ENCODE data around the gene LPIN1. TPM values are rescaled to one million over a fixed set of nuclear protein-coding genes. Genes with fewer than 3 reads are reported as not detected.
"Not testable (repeated sequence)": the region's sequence is repeated elsewhere in the genome, so short reads cannot be mapped to it uniquely, and the experiment has no call there.

LPIN1 gene
- polyA plus RNA-seq, 1 donor from 2014 or later: 17.3 TPM

DNA sequence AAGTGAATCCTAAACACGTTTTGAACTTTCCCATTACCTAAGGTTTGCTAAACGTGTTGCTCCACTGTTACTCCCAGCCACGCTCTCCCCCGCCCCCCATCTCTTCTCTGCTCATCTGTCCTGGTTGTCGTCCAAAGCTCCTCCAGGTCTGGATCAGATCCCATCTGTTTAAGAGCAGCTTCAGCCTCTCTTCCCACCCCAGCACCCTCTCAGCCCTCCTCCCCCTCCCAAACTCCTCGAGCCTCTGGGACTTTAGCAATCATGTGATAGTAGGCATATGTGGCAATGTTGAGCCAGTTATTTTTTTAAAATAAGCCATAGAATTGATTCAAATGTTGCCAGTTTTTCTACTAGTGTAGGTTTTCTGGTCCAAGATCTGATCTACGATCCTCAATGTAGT is 20.0 kb upstream of the LPIN1 start:
- no peaks in the 10 kb centered on the region for H3K36me3 Mint-ChIP-seq
- H3K27ac Mint-ChIP-seq: no peak overlapping the region
- peaks cover 0 to 3% (median 0%) of the 10 kb centered on the region in 3 donors for H3K9me3 Mint-ChIP-seq
- H3K4me3 Mint-ChIP-seq: no peak overlapping the region
- H3K27me3 Mint-ChIP-seq: peaks cover 13% of the 10 kb centered on the region
- peaks cover 0 to 1% (median 0%) of the 10 kb centered on the region in 3 donors for H3K4me1 Mint-ChIP-seq

DNA sequence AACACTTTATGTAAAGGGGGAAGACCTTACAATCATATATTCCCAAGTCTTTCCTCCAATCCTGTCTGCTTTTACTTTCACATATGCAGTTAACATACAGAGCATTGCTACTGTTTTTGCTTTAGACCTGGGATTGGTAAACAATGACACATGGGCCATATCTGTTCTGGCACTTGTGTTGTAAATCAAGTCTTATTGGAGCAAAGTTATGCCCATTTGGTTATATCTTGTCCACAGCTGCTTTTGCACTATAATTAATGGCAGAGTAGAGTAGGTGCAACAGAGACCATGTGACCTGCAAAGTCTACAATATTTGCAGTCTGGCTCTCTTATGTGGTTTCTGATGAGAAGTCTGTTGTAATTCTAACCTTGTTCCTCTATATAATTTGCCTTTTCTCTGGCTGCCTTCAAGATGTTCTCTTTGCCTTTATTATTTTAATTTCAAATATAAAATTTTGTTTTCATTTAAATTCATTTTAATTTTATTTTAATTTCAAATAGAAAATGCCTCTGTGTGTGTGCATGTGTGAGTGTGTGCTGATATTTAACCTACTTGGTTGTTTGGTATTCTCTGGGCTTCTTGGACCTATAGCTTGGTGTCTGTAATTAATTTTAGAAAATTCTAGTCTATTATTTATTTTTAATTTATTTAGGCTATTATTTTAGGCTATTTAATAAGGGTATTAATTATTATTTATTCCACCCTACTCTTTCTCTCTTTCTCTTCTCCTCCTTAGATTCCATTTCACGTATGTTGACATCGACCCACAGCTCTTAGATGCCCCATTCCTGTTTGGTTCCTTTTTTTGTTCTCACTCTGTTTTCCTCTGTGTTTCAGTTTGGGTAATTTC is 16.8 kb upstream of the LPIN1 start:
- Mint-ChIP-seq H3K27me3 (peaks cover 9% of the 10 kb centered on the region), H3K9me3 (peaks cover 0 to 3% (median 0%) of the 10 kb centered on the region in 3 donors), H3K4me1 (peaks cover 0 to 1% (median 0%) of the 10 kb centered on the region in 3 donors), H3K4me3 (no peak overlapping the region), H3K27ac (no peak overlapping the region), H3K36me3 (no peaks in the 10 kb centered on the region)

DNA sequence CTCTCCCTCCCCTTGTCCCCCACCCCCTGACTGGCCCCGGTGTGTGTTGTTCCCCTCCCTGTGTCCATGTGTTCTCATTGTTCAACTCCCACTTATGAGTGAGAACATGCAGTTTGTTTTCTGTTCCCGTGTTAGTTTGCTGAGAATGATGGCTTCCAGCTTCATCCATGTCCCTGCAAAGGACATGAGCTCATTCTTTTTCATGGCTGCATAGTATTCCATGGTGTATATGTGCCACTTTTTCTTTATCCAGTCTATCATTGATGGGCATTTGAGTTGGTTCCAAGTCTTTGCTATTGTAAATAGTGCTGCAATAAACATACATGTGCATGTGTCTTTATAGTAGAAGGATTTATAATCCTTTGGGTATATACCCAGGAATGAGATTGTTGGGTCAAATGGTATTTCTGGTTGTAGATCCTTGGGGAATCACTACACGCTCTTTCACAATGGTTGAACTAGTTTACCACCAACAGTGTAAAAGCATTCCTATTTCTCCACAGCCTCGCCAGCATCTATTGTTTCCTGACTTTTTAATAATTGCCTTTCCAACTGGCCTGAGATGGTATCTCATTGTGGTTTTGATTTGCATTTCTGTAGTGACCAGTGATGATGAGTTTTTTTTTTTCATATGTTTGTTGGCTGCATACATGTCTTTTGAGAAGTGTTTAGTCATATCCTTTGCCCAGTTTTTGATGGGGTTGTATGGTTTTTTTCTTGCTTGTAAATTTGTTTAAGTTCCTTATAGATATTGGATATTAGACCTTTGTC is 15.0 kb upstream of the LPIN1 start:
- H3K4me3 Mint-ChIP-seq: not testable (repeated sequence)

DNA sequence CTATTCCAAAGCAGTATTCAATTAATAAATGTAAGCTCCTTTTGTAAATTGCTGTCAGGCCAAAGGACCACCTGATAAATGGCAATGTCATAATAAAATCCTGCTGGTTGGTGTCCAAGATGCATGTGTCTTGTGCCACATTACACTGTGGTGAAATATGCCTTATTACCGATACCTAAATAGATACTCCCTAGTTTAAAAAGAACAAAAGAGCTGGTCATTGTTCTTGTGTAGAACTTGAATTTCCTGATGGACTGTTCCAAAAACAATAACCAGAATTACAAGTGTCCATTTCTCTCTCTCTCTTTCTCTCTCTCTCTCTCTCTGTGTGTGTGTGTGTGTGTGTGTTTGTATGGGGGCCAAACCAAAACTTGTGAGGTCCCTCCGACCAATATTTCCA is 13.8 kb upstream of the LPIN1 start:
- Mint-ChIP-seq H3K4me1 (peaks cover 0 to 2% (median 1%) of the 10 kb centered on the region in 3 donors), H3K27ac (no peak overlapping the region), H3K36me3 (no peaks in the 10 kb centered on the region), H3K4me3 (no peak overlapping the region), H3K9me3 (peaks cover 0 to 3% (median 0%) of the 10 kb centered on the region in 3 donors), H3K27me3 (peaks cover 6% of the 10 kb centered on the region)

More for the DNA sequence above, 15.0 kb upstream of the LPIN1 start:
- not testable (repeated sequence) for H3K4me1 Mint-ChIP-seq, H3K36me3 Mint-ChIP-seq, H3K27me3 Mint-ChIP-seq, H3K9me3 Mint-ChIP-seq, H3K27ac Mint-ChIP-seq

DNA sequence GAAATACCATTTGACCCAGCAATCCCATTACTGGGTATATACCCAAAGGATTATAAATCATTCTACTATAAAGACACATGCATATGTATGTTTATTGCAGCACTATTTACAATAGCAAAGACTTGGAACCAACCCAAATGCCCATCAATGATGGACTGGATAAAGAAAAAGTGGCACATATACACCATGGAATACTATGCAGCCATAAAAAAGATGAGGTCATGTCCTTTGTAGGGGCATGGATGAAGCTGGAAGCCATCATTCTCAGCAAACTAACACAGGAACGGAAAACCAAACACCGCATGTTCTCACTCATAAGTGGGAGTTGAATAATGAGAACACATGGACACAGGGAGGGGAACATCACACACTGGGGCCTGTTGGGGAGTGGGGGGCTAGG is 8.6 kb upstream of the LPIN1 start:
- H3K4me3 Mint-ChIP-seq, H3K36me3 Mint-ChIP-seq, H3K9me3 Mint-ChIP-seq, H3K4me1 Mint-ChIP-seq, H3K27me3 Mint-ChIP-seq: not testable (repeated sequence)
- H3K27ac Mint-ChIP-seq: peak overlapping the region in 1 of 3 donors; percentile 91

DNA sequence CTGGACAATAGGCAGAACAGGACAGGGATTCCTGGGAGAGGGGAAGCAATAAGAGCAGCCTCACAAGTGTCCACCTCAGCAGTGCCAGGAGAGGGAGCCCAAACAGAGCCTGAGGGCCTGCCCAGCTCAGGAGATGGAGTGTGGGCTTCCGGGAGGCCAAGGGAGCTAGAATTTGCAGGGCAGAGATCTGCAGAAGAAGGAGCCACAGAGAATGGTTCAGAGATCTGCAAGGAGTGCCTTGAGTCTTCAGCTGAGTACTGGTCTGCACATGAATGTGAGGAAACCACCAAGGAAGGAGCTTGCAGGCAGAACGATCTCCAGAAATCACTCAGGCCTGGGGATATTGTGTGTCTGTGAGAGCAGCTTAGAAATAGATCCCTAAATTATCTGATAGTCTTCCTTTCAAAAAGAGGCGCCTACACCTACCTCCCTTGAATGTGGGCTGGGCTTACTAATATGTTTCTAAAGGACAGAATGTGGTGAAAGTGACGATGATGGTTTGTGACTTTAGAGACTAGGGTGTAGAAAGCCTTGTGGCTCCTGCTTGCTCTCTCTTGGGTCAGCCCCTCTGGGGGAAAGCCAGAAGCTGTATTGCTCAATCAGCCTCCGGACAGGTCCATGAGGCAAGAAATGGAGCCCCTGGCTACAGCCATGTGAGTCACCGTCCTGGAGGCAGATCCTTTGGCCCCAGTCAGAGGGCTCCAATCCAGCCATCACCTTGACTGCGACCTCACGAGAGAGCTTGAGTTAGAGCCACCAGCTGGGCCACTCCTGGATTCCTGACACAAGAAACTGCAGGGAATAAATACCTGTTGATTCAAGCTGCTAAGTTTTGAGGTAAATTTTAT is 7.6 kb upstream of the LPIN1 start:
- Mint-ChIP-seq H3K36me3 (no peaks in the 10 kb centered on the region), H3K27me3 (peaks cover 2% of the 10 kb centered on the region), H3K27ac (no peak overlapping the region), H3K9me3 (peaks cover 0 to 2% (median 0%) of the 10 kb centered on the region in 3 donors), H3K4me3 (no peak overlapping the region), H3K4me1 (peaks cover under 1 to 7% (median 4%) of the 10 kb centered on the region in 3 donors)

DNA sequence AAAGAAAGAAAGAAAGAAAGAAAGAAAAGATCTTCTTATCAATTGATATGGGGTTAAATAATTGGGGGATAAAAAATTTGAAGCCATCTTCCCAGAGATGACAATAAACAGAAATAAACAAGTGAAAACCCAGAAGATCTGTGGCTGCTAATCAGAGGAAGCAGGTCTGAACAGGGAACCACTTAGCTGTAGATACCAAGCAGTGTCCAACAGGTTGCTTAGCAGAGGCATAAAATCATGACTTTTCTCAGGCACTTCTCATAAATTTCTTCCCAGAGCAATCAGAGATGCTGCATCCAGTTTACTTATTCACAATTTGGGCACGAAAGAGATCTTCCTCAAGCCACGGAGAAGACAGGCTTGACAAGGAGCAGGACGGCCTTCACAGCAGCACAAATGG is 5.7 kb upstream of the LPIN1 start:
- H3K27me3 Mint-ChIP-seq: peaks cover 2% of the 10 kb centered on the region
- peak overlapping the region in 1 of 3 donors; percentile 8 for H3K27ac Mint-ChIP-seq
- peaks cover 0 to 2% (median 0%) of the 10 kb centered on the region in 3 donors for H3K9me3 Mint-ChIP-seq
- peaks cover 13 to 17% (median 14%) of the 10 kb centered on the region in 3 donors for H3K4me1 Mint-ChIP-seq
- no peaks in the 10 kb centered on the region for H3K36me3 Mint-ChIP-seq
- H3K4me3 Mint-ChIP-seq: no peak overlapping the region

DNA sequence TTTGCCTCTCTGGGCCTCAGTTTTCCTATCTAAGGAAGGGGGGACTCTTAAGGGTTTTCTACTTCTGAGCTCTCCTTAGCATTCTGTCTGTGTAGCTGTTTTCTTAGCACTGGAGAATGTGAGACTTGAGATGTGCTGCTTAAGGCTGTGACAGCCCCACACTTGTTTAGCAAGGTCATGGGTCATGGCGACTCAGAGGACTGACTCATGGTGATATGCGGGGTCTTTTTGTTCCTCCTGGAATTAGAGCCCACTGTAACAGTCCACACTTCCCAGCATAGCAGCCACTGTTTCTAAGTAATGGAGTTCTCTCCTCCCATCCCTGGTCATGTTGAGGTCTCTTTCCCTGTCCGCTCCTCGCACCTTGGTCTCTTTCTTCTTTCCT is 4.1 kb upstream of the LPIN1 start:
- Mint-ChIP-seq H3K36me3 (no peaks in the 10 kb centered on the region), H3K4me3 (peak overlapping the region in 1 of 4 donors; percentile 50), H3K9me3 (peaks cover 0 to 2% (median 0%) of the 10 kb centered on the region in 3 donors), H3K27me3 (no peaks in the 10 kb centered on the region), H3K27ac (peak overlapping the region in 1 of 3 donors; percentile 52), H3K4me1 (peaks cover 17 to 19% (median 17%) of the 10 kb centered on the region in 3 donors)

DNA sequence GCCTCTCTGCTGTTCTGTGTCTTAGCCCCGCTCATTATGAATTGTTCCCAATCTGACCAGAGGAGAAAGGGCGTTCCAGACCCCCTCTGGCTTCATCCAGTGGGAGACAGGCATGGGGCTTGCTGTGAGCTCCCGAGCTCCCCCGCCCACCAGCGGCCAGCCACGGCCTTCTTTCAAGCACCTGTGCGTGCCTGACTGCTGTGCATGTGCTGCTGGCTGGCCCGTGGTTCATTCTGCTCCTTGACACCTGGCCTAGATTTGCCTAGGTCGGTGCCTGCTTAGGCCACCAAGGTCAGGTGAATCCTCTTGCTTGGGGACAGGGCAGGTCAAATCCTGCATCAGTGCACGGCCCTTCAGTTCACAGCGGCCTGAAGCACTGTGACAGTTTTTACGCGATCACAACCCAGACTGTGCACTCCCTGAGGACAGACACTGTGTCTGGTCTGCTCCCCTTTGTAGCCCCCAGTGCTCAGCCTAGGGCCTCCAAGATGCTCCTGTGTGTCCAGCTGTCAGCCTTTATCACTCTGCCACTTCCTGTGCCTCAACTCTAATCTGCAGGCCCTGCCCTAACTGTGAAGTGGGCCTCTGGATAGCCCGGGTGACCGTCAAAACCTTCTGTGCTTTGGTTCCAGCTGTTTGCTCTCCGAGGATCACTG is 3.6 kb upstream of the LPIN1 start:
- H3K36me3 Mint-ChIP-seq: no peaks in the 10 kb centered on the region
- H3K27ac Mint-ChIP-seq: peak overlapping the region in 1 of 3 donors; percentile 52
- peak overlapping the region in 1 of 4 donors; percentile 63 for H3K4me3 Mint-ChIP-seq
- H3K9me3 Mint-ChIP-seq: peaks cover 0 to 2% (median 0%) of the 10 kb centered on the region in 3 donors
- peaks cover 20 to 24% (median 22%) of the 10 kb centered on the region in 3 donors for H3K4me1 Mint-ChIP-seq
- H3K27me3 Mint-ChIP-seq: no peaks in the 10 kb centered on the region

DNA sequence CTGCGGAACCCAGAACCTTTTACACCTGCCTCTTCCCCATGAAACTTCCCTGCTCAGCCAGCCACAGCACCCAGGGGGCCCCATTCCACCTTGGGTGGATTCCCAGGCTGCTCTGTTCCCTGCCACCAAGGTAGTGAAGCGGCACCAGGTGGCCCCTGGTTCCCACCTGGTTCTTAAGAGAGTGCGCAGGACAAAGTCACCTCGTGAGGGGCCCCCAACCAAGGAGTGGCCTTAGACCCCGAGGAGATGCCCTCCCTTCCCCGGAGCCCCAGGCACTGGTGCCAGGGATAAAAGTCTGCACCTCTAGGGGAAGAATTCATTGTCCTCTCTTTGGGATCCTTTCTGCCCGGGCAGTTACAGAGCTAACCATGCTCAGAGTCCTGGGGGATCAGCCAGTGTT is 3.1 kb upstream of the LPIN1 start:
- Mint-ChIP-seq H3K4me1 (peaks cover 23 to 29% (median 27%) of the 10 kb centered on the region in 3 donors), H3K27ac (peak overlapping the region in 1 of 3 donors; percentile 52), H3K4me3 (peak overlapping the region in 2 of 4 donors; percentile 63 to 77)

DNA sequence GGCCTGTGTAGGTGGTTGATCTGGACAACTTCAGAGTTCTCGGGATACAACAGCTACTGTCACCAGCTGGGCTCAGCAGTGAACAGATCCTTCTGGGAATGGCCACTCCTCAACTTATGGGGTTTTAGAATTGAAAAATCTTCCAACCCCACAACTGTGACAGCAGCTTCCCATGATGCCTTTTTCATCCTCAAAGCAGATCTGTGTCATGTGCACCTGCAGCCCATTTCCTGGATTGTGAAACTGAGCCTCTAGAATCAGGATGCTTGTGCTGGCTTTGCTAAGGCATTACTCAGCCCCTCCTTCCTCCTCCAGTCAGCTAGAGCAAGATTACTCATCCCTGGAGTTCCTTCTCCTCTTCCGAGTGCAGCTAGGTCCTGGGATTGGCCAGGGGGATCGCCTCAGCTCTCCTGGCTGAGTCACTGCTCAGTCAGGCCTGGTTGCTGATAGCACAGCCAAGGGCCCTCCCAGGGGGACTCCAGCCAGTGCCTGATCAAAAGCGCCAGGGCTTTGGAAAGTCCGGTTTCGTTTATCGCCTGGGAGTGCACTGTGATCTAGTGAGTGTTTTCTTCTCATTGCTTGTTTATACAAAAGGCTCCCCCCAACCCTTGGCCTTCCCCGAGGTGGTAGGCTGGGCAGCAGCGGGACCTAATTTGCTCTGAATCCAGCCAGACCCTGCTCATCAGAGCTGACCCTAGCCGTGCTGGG is 2.4 kb upstream of the LPIN1 start:
- H3K27ac Mint-ChIP-seq: peak overlapping the region in 2 of 3 donors; percentile 49 to 62
- peaks cover 29 to 36% (median 33%) of the 10 kb centered on the region in 3 donors for H3K4me1 Mint-ChIP-seq
- H3K9me3 Mint-ChIP-seq: no peaks in the 10 kb centered on the region
- H3K27me3 Mint-ChIP-seq: no peaks in the 10 kb centered on the region
- H3K36me3 Mint-ChIP-seq: no peaks in the 10 kb centered on the region
- peak overlapping the region; percentile 63 to 89 (median 74) for H3K4me3 Mint-ChIP-seq

More for the DNA sequence above, 3.1 kb upstream of the LPIN1 start:
- Mint-ChIP-seq H3K9me3 (peaks cover 0 to 1% (median 0%) of the 10 kb centered on the region in 3 donors), H3K27me3 (no peaks in the 10 kb centered on the region), H3K36me3 (no peaks in the 10 kb centered on the region)

DNA sequence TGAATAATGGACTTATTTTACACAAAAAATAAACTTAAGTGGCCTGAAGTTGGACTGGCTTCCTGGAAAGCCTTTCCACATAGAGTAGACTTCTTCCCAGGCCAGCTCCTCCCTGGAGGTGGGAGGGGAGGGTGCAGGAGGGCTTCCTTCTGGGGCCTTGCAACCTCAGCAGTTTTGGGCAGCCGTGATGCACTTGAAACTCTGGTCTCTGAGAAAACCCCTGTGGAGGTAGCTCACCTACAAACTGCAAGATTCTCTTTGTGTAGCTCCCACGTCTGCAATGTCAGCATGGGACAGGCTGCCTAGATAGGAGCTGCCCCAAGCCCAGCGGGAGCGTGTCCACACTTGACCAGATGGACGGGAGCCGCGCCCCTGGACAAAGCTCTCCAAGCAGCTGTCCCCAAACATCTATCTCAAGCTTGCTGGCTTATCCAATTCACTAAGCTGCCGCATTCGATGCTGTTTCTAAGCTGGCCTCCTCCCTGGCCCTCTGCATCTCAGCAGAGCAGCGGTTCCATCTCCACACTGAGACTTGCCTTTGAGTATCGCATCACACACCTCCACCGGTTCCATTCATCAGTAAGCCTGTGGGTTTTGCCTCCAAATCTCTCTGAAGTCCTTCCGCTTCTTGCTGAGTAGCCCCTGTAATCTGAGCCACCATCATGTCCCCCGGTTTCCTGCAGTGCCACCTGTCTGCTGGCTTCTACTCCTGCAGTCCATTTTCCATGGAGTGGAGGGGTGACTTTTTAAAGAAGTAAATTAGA is 1.6 kb upstream of the LPIN1 start:
- Mint-ChIP-seq H3K36me3 (no peaks in the 10 kb centered on the region), H3K27ac (peak overlapping the region; percentile 39 to 91 (median 62)), H3K4me1 (peaks cover 36 to 44% (median 42%) of the 10 kb centered on the region in 3 donors), H3K9me3 (no peaks in the 10 kb centered on the region), H3K27me3 (no peaks in the 10 kb centered on the region), H3K4me3 (peak overlapping the region; percentile 62 to 89 (median 70))

All from IgD-negative memory B cell (primary cell).